HG02571 (cell line): ENCODE data around the gene CNGA1.

Experiments used
- ATAC-seq: cut with Tn5 transposase; IDR thresholded peaks from one replicate; pipeline ENCODE4 v1.9.1; 2021; ENCODE audit warnings: mild to moderate bottlenecking, moderate library complexity; ENCODE audit not compliant: unreplicated experiment

The CNGA1 gene

DNA sequence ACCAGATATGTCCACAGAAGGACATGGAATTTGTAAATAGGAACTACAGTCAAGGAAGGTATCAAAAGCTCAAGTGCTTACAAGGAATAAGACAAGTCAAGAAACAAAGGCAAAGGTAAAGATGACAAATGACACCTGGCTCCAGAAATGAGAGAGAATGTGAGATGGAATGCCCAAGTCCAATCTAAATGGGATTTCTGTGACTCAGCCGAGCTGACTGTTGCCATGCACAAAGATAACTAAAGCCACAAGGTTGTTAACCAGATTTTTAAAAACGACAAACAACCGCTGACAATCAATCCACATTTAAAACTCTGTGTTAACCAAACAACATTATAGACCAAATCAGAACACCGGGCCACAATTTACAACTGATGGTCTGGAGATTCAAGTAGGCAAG lies 103.2 kb downstream of the CNGA1 start:
- no peak for ATAC-seq

GRCh38 chr4:47907089-47907646 lies 109.3 kb downstream of the CNGA1 start:
- no peak for ATAC-seq

GRCh38 chr4:47899639-47900038 lies 116.8 kb downstream of the CNGA1 start:
- no peak for ATAC-seq

DNA sequence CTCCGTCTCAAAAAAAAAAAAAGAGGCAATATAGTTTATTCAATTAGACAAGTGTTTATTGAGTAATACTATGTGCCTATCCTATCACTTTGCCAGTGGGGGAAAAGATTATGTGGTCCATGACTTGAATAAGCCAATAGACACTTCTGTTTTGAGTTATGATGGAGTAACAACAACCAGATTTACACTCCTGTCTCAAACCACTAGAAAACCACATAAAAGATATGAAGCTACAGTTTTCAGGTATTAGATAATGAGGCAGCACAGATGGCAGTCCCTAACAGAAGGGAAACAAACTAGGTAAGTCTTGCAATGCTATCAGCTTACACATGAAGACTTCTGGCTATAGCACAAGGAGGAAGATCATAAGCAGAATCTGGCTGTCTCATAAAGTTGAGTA lies 124.6 kb downstream of the CNGA1 start:
- no peak for ATAC-seq
